Measurements from ENCODE around the gene TEX44.
A peak's percentile ranks its signal among the peaks of the same experiment; 100 is the strongest.
"Not testable (repeated sequence)": the region's sequence is repeated elsewhere in the genome, so short reads cannot be mapped to it uniquely, and the experiment has no call there.

The TEX44 gene

GRCh38 chr2:231592636-231593145, at the start of gene TEX44:
Gene TEX44, plus strand, starts transcription at chr2:231592864. Its CDS starts 88 bp downstream, at chr2:231592952.
- DNase-seq (ENCODE audit: low spot score) = no peak

DNA sequence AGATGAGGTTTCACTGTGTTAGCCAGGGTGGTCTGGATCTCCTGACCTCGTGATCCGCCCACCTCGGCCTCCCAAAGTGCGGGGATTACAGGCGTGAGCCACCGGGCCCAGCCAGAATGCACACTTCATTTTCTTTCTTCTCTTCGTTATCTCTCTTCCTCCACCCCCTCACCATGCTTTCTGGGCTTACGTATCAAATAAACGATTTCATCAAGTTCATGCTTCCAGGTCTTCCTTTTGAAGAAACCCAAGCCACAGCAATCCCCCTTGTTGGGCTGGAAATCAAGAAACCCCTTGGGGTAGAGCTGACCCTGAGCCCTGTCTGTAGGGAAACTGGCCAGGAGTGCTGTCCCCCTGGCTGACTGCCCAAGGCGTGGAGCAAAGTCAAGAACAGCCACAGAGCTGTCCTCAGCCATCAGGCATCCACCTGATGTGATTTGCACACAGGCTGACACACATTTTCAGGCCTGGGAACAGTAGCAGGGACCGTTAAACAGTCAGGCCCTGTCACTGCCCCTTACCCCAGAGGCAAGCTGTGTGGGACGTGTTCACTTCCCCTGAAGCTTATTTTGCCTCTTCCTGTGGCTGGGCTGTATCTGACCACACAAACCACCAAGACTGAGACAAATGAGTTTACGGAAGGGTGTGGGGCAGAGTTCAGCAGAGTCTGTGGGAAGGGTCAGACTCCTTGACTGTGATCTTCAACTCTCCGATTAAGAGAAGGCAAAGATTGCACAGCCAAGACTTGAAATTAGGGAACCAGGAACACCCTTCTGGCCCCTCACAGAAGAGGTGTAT, 47.4 kb upstream of the TEX44 start:
- peak; percentile 86 for DNase-seq (ENCODE audit: low spot score)

DNA sequence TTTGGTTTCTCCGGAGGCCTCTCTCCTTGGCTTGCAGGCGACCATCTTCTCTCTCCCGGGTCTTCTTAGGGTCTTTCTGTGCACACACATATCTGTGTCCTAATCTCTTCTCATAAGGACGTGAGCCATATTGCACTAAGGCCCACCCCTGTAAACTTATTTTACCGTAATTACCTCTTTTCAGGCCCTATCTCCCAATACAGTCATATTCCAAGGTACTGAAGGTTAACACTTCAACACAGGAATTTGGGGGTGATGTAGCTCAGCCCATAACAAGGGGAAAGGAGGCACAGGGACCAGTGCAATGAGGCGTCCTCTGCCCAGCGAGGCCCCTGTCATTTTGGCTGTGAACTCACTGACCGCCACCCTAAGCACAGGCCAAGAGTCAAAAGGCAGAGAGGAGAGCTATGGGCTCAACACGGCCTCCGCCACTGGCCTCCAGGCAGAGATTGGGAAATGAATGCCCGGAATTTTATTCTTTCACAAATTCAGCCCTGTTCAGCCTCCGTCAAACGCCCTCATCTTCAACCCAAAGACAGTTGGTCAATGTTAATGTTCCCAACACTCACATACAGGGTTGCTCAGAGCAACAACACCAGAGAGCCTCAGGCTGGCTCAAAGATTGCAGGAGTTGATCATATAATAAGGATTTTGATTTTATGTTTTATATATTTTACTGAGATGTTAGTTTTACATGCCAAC, 46.5 kb upstream of the TEX44 start:
- DNase-seq (ENCODE audit: low spot score) = no peak

GRCh38 chr2:231547315-231548110, 45.2 kb upstream of the TEX44 start:
- DNase-seq (ENCODE audit: low spot score) = no peak

- no peak for DNase-seq (ENCODE audit: low spot score)
Measured at GRCh38 chr2:231548752-231549151, 43.9 kb upstream of the TEX44 start.

- DNase-seq (ENCODE audit: low spot score) = no peak
Measured at GRCh38 chr2:231549446-231550239, 43.0 kb upstream of the TEX44 start.

GRCh38 chr2:231552752-231553151, 39.9 kb upstream of the TEX44 start:
- no peak for DNase-seq (ENCODE audit: low spot score)

DNA sequence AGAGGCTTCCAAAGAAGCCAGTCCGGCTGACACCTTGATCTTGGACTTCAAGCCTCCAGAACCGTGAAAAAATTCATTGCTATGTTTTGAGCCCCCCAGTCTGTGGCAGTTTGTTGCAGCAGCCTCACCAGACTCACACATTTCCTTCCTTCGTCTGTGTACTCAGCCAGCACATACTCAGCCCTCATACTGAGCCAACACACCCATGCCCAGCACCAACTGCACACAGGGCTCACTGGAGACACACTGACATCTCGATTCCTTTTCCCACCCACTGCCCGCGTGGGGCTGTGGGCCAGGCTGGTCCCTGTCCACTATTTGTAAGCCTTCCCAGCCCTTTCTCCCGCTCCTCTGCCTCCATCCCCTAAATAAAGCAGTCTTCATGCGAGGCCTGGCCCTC, 38.3 kb upstream of the TEX44 start:
- DNase-seq (ENCODE audit: low spot score) = no peak

- DNase-seq (ENCODE audit: low spot score) = peak; percentile 4
Measured at GRCh38 chr2:231554748-231555545, 37.7 kb upstream of the TEX44 start.

DNA sequence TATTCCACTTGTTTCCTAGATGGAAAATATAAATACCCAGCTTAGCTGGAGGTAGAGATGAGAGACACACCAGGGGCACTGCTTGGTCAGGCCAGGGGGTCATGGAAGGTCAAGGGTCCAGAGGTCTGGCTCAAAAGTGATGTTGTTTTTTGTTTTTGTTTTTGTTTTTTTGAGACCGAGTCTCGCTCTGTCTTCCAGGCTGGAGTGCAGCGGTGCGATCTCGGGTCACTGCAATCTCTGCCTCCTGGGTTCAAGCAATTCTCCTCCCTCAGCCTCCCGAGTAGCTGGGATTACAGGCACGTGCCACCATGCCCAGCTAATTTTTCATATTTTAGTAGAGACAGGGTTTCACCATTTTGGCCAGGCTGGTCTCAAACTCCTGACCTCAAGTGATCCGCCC, 36.2 kb upstream of the TEX44 start:
- not testable (repeated sequence) for DNase-seq (ENCODE audit: low spot score)

DNA sequence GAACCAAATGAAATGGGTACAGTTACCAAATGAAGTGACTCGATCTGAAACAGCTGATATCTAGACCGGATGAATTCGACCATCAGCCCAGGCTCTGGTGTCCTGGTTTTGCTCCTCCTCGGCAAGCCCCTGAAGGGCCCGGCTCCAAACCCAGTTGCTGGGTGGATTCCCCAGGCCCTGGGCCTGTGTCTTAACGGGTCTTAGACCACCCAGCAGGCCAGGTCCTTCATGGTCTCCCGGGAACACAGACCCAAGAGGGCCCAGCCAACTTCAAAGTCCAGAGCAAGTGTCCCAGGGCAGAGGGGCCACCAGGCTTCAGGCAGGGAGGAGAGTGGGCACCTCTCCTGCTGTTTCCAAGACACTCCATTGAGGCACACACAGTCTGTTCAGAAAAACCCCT, 35.7 kb upstream of the TEX44 start:
- DNase-seq (ENCODE audit: low spot score) = no peak

- peak; percentile 81 for DNase-seq (ENCODE audit: low spot score)
Measured at GRCh38 chr2:231557571-231558217, 35.0 kb upstream of the TEX44 start.

DNA sequence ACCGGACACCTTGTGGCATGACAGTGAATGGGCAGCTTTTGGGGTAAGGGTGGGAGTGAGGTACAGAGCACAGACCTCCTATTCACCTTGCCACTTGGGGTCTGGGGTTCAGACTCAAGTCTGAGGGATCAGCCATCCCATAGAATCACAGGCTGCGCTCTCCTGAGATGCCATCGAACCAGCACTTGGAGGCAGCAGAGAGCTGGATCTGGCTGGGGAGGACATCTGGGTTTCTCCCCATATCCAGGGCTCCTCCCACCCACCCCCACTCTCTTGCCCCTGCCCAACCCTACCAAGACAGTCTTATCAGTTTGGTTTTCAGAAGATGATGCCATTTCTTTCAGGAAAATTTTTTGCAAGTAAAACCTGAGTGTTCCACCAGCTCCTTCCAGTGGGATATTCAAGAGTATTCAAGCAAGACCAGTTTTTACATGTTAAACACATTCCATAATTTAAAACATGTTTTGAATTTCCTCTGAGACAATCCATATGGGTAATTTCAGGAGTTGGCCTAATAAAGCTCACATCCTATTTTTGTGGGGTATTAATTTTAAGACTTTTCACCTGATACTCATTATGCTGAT, 29.2 kb upstream of the TEX44 start:
- peak; percentile 84 for DNase-seq (ENCODE audit: low spot score)

- DNase-seq (ENCODE audit: low spot score) = no peak
Measured at GRCh38 chr2:231565887-231566594, 26.6 kb upstream of the TEX44 start.

- no peak for DNase-seq (ENCODE audit: low spot score)
Measured at GRCh38 chr2:231567159-231567558, 25.5 kb upstream of the TEX44 start.

DNA sequence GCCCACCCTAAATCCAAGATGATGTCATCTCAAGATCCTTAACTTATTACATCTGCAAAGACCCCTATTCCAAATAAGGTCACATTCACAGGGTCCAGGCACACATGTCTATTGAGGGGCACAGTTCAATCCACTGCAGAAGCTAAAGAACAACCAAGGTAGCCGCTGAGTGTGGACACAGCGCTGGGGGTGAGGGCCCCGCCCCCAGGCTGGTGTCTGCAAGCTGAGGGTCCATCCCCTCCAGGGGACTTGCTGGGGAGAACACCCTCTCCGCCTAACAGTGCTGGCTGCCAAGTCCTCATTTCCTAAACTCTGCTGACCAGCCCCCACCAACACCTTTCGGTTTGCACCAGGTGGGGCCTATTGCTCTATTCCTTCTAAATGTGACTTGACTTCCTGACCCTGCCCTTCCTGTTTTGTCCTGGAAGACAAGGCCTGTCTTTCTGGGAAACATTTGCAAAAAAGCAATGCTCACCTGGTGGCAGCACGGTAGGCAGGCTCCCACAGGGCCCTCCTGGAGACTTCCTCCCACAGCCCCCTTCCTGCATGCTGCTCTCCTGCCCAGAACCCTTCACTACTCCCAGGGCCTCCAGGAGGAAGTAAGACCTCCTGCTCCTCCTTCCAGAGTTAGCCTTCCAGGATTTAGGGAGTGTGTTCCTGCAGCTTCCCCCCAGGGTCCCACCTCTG, 24.4 kb upstream of the TEX44 start:
- DNase-seq (ENCODE audit: low spot score) = no peak

DNA sequence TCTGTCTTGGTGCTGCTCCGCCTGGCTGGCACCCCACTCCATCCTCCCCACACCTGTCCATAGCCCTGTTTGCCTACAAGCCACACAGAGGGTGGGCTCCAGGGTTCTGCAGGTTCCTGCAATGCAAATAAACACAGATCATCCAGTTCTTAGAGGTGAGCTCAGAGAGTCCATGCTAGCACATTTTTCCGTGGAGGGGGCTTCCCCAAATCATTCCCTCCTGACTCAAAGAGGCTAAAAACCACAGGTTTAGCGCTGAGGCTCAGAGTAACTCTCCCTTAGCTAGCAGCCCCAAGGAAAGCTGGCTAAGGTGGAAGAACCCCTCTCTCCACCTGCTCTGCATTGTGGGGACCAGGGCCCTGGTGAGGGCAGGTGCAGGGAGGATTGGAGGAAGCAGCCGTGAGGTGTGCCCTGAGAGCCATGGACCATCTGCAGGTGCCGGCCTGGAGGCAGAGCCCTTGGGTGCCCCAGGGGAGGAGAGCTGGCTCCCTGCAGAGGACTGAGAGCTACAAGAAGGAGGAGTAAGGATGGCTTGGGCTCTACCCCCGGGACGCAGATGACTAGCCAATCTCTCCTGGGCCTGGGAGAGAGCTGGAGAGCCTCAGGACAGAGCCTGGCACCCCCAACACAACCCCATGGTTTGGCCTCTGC, 23.8 kb upstream of the TEX44 start:
- DNase-seq (ENCODE audit: low spot score) = no peak

GRCh38 chr2:231570915-231571314, 21.7 kb upstream of the TEX44 start:
- DNase-seq (ENCODE audit: low spot score) = not testable (repeated sequence)

Data from pons (tissue), 1 donor.